GM23338 (cell line): ENCODE results near the gene GNAO1. TPM values are rescaled to one million over a fixed set of nuclear protein-coding genes. Genes with fewer than 3 reads are reported as not detected.

Experiments
- ATAC-seq: fragments of 200-7000 bp; cut with Tn5 transposase; 3 replicates; pipeline ENCODE4 v1.9.1; 2020
- DNase-seq: peaks from one replicate; pipeline ENCODE4 v3.0.0-alpha.2; 2015; ENCODE audit warnings: low spot score
- H2AFZ ChIP-seq: fragments of 200-600 bp; sonication (generic); 2 replicates; pipeline ENCODE4 v1.8.0; 2016; ENCODE audit warnings: antibody characterized with exemption, mild to moderate bottlenecking, moderate library complexity
- H3F3A ChIP-seq: fragments of 200-600 bp; sonication (generic); replicated peaks from 2 replicates; pipeline ENCODE4 v1.8.0; 2017; ENCODE audit warnings: antibody characterized with exemption, mixed run types, low read depth
- H3K27ac ChIP-seq: fragments of 200-600 bp; sonication (generic); 2 replicates; pipeline ENCODE4 v1.6.1; 2016; ENCODE audit warnings: low read depth
- H3K27me3 ChIP-seq: fragments of 200-600 bp; sonication (generic); 2 replicates; pipeline ENCODE4 v1.8.0; 2016; ENCODE audit warnings: mild to moderate bottlenecking, mixed run types, moderate library complexity; ENCODE audit not compliant: insufficient read depth
- H3K36me3 ChIP-seq: fragments of 200-600 bp; sonication (generic); 2 replicates; pipeline ENCODE4 v1.8.0; 2016; ENCODE audit warnings: mild to moderate bottlenecking; ENCODE audit not compliant: insufficient read depth
- H3K4me1 ChIP-seq: fragments of 200-600 bp; sonication (generic); 2 replicates; pipeline ENCODE4 v1.8.0; 2016; ENCODE audit warnings: mild to moderate bottlenecking, moderate library complexity; ENCODE audit not compliant: insufficient read depth
- H3K4me2 ChIP-seq: fragments of 200-600 bp; sonication (generic); 2 replicates; pipeline ENCODE4 v1.7.1; 2017; ENCODE audit warnings: mixed run types
- H3K4me3 ChIP-seq: fragments of 200-600 bp; sonication (generic); 2 replicates; pipeline ENCODE4 v1.6.1; 2016; ENCODE audit warnings: mixed run types
- H3K79me2 ChIP-seq: fragments of 200-600 bp; sonication (generic); replicated peaks from 2 replicates; pipeline ENCODE4 v1.8.0; 2017; ENCODE audit warnings: mild to moderate bottlenecking; ENCODE audit not compliant: insufficient read depth
- H3K9me2 ChIP-seq: fragments of 200-600 bp; sonication (generic); 2 replicates; pipeline ENCODE4 v1.8.0; 2017; ENCODE audit not compliant: insufficient read depth
- H4K20me1 ChIP-seq: fragments of 200-600 bp; sonication (generic); replicated peaks from 2 replicates; pipeline ENCODE4 v1.8.0; 2017; ENCODE audit warnings: mild to moderate bottlenecking; ENCODE audit not compliant: insufficient read depth
- H3K27ac Mint-ChIP-seq: 2 replicates; pipeline ENCODE4 v1.8.0; 2020; ENCODE audit warnings: inconsistent platforms, mild to moderate bottlenecking, moderate library complexity, mixed read lengths
- H3K27me3 Mint-ChIP-seq: 3 replicates; pipeline ENCODE4 v1.8.0; 2022; ENCODE audit warnings: low read depth, mild to moderate bottlenecking, moderate library complexity, mixed read lengths, inconsistent platforms; ENCODE audit not compliant: insufficient read depth, poor library complexity
- H3K36me3 Mint-ChIP-seq: 3 replicates; pipeline ENCODE4 v1.8.0; 2021; ENCODE audit warnings: low read depth, mild to moderate bottlenecking, inconsistent platforms, moderate library complexity, mixed read lengths
- H3K4me1 Mint-ChIP-seq: 3 replicates; pipeline ENCODE4 v1.8.0; 2020; ENCODE audit warnings: mild to moderate bottlenecking, inconsistent platforms, mixed read lengths
- H3K4me3 Mint-ChIP-seq: 3 replicates; pipeline ENCODE4 v1.8.0; 2021; ENCODE audit warnings: moderate library complexity, mild to moderate bottlenecking, inconsistent platforms, mixed read lengths
- H3K9me3 Mint-ChIP-seq: 3 replicates; pipeline ENCODE4 v1.8.0; 2020; ENCODE audit warnings: moderate library complexity, mild to moderate bottlenecking, inconsistent platforms, mixed read lengths
- CREB1 ChIP-seq: fragments of 250-450 bp; sonication (Bioruptor Pico); IDR thresholded peaks from 2 replicates; pipeline ENCODE4 v1.5.0; 2020; ENCODE audit warnings: low read depth, mild to moderate bottlenecking, moderate library complexity
- CTCF ChIP-seq, 2 experiments: fragments of 200-600 bp in 1 of 2; sonication (generic) in 1 of 2; conservative IDR thresholded peaks; 2 replicates each; pipeline versions ENCODE4 v1.5.1 to v1.6.1; 2016 to 2017; ENCODE audit warnings: antibody characterized with exemption in 2 of 2, low read depth in 2 of 2, mild to moderate bottlenecking in 2 of 2, moderate library complexity in 1 of 2
- ETS1 ChIP-seq: IDR thresholded peaks from 2 replicates; pipeline ENCODE4 v1.6.1; 2016; ENCODE audit warnings: antibody characterized with exemption
- EZH2 ChIP-seq: fragments of 200-600 bp; sonication (generic); IDR thresholded peaks from one replicate; pipeline ENCODE4 v1.8.0; 2017; ENCODE audit warnings: antibody characterized with exemption, mild to moderate bottlenecking, low read depth; ENCODE audit not compliant: unreplicated experiment
- EZH2phosphoT487 ChIP-seq: fragments of 200-600 bp; sonication (generic); IDR thresholded peaks from one replicate; pipeline ENCODE4 v1.8.1; 2018; ENCODE audit warnings: antibody characterized with exemption; ENCODE audit not compliant: unreplicated experiment
- JUNB ChIP-seq: IDR thresholded peaks from one replicate; pipeline ENCODE4 v1.6.1; 2016; ENCODE audit warnings: antibody characterized with exemption; ENCODE audit not compliant: unreplicated experiment
- NANOG ChIP-seq: IDR thresholded peaks from 2 replicates; pipeline ENCODE4 v1.6.1; 2016; ENCODE audit warnings: antibody characterized with exemption, borderline replicate concordance
- POLR2AphosphoS5 ChIP-seq: IDR thresholded peaks from 2 replicates; pipeline ENCODE4 v1.6.1; 2016; ENCODE audit warnings: antibody characterized with exemption, low read depth
- REST ChIP-seq: IDR thresholded peaks from one replicate; pipeline ENCODE4 v1.6.1; 2018; ENCODE audit warnings: antibody characterized with exemption; ENCODE audit not compliant: unreplicated experiment
- STAT1 ChIP-seq: IDR thresholded peaks from one replicate; pipeline ENCODE4 v1.6.1; 2016; ENCODE audit warnings: antibody characterized with exemption; ENCODE audit not compliant: unreplicated experiment
- ZNF114 ChIP-seq: fragments of 250-450 bp; sonication (Bioruptor Pico); IDR thresholded peaks from 2 replicates; pipeline ENCODE4 v1.5.0; 2020; ENCODE audit warnings: mild to moderate bottlenecking, moderate library complexity
- ZNF331 ChIP-seq: fragments of 250-450 bp; sonication (Bioruptor Pico); IDR thresholded peaks from 2 replicates; pipeline ENCODE4 v1.5.0; 2020; ENCODE audit warnings: low read depth, mild to moderate bottlenecking, moderate library complexity
- polyA plus RNA-seq: library from polyadenylated mRNA; unstranded; fragments of >200 nt; fragmentation: Nextera tagmentation; extraction: Ambion mirVana; gene quantifications from 2 replicates; pipeline ENCODE4 v1.2.1, GENCODE V29; 2016
- total RNA-seq: library from RNA; depleted of rRNA; stranded (reverse); fragments of >200 nt; shearing (Covaris generic); gene quantifications from 2 replicates; pipeline ENCODE4 v1.2.3, GENCODE V29; 2014
- TF ChIP-seq, protein P1 (sequence below): fragments of 250-450 bp; sonication (Bioruptor Pico); IDR thresholded peaks from 2 replicates; pipeline ENCODE4 v1.5.0; 2020; ENCODE audit warnings: mild to moderate bottlenecking, moderate library complexity

Gene GNAO1
- total and polyA plus RNA-seq, 2 experiments from 2014 or later, result 6.5 to 24.8 TPM

GRCh38 chr16:56261656-56262055, 70.4 kb downstream of the GNAO1 start:
- Histone ChIP-seq H3K4me1 (no peaks in the 10 kb centered on the region), H3K79me2 (no peaks in the 10 kb centered on the region), H2AFZ (no peak overlapping the region), H4K20me1 (no peaks in the 10 kb centered on the region; the same call in 1 of the 2 replicates), H3F3A (no peaks in the 10 kb centered on the region), H3K9me2 (peaks cover 5% of the 10 kb centered on the region; the same call in 1 of the 2 replicates), H3K36me3 (no peaks in the 10 kb centered on the region), H3K4me3 (no peak overlapping the region), H3K27ac (no peak overlapping the region), H3K4me2 (no peak overlapping the region), H3K27me3 (no peaks in the 10 kb centered on the region)
- Mint-ChIP-seq H3K36me3 (peaks cover 4% of the 10 kb centered on the region; the same call in 1 of the 3 replicates), H3K4me1 (peaks cover 15% of the 10 kb centered on the region), H3K9me3 (no peaks in the 10 kb centered on the region; the same call in 2 of the 3 replicates), H3K27me3 (peaks cover 8% of the 10 kb centered on the region), H3K27ac (no peak overlapping the region), H3K4me3 (no peak overlapping the region)
- TF ChIP-seq ZNF114 (CRISPR knock-in tag), result no peak
- TF ChIP-seq CREB1 (CRISPR knock-in tag), result no peak
- no peak for TF ChIP-seq ETS1
- TF ChIP-seq EZH2phosphoT487, result no peak
- TF ChIP-seq JUNB, result no peak
- TF ChIP-seq ZNF331, result no peak
- no peak for TF ChIP-seq CTCF (conservative IDR thresholded peaks at IDR 0.05; ENCODE audit: low read depth in 2 of 2)
- TF ChIP-seq REST, result no peak
- TF ChIP-seq STAT1, result no peak
- no peak for TF ChIP-seq NANOG
- TF ChIP-seq EZH2, result no peak
- no peak for TF ChIP-seq POLR2AphosphoS5
- TF ChIP-seq, protein P1, sequence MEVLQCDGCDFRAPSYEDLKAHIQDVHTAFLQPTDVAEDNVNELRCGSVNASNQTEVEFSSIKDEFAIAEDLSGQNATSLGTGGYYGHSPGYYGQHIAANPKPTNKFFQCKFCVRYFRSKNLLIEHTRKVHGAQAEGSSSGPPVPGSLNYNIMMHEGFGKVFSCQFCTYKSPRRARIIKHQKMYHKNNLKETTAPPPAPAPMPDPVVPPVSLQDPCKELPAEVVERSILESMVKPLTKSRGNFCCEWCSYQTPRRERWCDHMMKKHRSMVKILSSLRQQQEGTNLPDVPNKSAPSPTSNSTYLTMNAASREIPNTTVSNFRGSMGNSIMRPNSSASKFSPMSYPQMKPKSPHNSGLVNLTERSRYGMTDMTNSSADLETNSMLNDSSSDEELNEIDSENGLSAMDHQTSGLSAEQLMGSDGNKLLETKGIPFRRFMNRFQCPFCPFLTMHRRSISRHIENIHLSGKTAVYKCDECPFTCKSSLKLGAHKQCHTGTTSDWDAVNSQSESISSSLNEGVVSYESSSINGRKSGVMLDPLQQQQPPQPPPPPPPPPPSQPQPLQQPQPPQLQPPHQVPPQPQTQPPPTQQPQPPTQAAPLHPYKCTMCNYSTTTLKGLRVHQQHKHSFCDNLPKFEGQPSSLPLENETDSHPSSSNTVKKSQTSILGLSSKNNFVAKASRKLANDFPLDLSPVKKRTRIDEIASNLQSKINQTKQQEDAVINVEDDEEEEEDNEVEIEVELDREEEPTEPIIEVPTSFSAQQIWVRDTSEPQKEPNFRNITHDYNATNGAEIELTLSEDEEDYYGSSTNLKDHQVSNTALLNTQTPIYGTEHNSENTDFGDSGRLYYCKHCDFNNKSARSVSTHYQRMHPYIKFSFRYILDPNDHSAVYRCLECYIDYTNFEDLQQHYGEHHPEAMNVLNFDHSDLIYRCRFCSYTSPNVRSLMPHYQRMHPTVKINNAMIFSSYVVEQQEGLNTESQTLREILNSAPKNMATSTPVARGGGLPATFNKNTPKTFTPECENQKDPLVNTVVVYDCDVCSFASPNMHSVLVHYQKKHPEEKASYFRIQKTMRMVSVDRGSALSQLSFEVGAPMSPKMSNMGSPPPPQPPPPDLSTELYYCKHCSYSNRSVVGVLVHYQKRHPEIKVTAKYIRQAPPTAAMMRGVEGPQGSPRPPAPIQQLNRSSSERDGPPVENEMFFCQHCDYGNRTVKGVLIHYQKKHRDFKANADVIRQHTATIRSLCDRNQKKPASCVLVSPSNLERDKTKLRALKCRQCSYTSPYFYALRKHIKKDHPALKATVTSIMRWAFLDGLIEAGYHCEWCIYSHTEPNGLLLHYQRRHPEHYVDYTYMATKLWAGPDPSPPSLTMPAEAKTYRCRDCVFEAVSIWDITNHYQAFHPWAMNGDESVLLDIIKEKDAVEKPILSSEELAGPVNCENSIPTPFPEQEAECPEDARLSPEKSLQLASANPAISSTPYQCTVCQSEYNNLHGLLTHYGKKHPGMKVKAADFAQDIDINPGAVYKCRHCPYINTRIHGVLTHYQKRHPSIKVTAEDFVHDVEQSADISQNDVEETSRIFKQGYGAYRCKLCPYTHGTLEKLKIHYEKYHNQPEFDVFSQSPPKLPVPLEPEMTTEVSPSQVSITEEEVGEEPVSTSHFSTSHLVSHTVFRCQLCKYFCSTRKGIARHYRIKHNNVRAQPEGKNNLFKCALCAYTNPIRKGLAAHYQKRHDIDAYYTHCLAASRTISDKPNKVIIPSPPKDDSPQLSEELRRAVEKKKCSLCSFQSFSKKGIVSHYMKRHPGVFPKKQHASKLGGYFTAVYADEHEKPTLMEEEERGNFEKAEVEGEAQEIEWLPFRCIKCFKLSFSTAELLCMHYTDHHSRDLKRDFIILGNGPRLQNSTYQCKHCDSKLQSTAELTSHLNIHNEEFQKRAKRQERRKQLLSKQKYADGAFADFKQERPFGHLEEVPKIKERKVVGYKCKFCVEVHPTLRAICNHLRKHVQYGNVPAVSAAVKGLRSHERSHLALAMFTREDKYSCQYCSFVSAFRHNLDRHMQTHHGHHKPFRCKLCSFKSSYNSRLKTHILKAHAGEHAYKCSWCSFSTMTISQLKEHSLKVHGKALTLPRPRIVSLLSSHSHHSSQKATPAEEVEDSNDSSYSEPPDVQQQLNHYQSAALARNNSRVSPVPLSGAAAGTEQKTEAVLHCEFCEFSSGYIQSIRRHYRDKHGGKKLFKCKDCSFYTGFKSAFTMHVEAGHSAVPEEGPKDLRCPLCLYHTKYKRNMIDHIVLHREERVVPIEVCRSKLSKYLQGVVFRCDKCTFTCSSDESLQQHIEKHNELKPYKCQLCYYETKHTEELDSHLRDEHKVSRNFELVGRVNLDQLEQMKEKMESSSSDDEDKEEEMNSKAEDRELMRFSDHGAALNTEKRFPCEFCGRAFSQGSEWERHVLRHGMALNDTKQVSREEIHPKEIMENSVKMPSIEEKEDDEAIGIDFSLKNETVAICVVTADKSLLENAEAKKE, result no peak
- DNase-seq (no peak), ATAC-seq (no peak)
